ENCODE measurements around the gene UGT1A6.

GRCh38 chr2:233760043-233760442 is 67.4 kb downstream of the UGT1A6 start, which contains the start of gene UGT1A1:
- TF ChIP-seq CTCF (IDR thresholded peaks at IDR 0.05; ENCODE audit: insufficient read depth, low read length) (no peak), REST (IDR thresholded peaks at IDR 0.05; ENCODE audit: insufficient replicate concordance, low read depth) (no peak), POLR2AphosphoS5 (IDR thresholded peaks at IDR 0.05; ENCODE audit: low read depth) (no peak)
